H1 (cell line): ENCODE data around the gene GARIN3. TPM values are rescaled to one million over a fixed set of nuclear protein-coding genes. Genes with fewer than 3 reads are reported as not detected.
A peak's percentile ranks its signal among the peaks of the same experiment; 100 is the strongest.

Experiments used
- ASH2L ChIP-seq: fragments of 200-600, 300-600 bp; sonication (generic); IDR thresholded peaks from one replicate; pipeline ENCODE4 v1.7.1; 2017; ENCODE audit warnings: low read length
- ATF2 ChIP-seq: IDR thresholded peaks from 2 replicates; pipeline ENCODE4 v1.6.1; 2012; ENCODE audit warnings: low read length, inconsistent platforms
- CEBPB ChIP-seq: IDR thresholded peaks from 2 replicates; pipeline ENCODE4 v1.6.1; 2012; ENCODE audit warnings: low read depth, low read length
- CHD1 ChIP-seq: IDR thresholded peaks from 2 replicates; pipeline ENCODE4 v1.6.1; 2012; ENCODE audit warnings: low read depth, low read length, improper control_type of control experiment
- CHD2 ChIP-seq: IDR thresholded peaks from 2 replicates; pipeline ENCODE4 v1.6.1; 2012; ENCODE audit warnings: low read length, improper control_type of control experiment
- CREB1 ChIP-seq: IDR thresholded peaks from 2 replicates; pipeline ENCODE4 v1.6.1; 2012; ENCODE audit warnings: inconsistent platforms
- GABPA ChIP-seq: IDR thresholded peaks from 2 replicates; pipeline ENCODE4 v1.6.1; 2011; ENCODE audit warnings: mild to moderate bottlenecking, low read length, moderate library complexity, borderline replicate concordance; ENCODE audit not compliant: insufficient read depth
- GTF2F1 ChIP-seq: IDR thresholded peaks from 2 replicates; pipeline ENCODE4 v1.6.1; 2012; ENCODE audit warnings: low read depth, low read length, improper control_type of control experiment, borderline replicate concordance
- JUN ChIP-seq: IDR thresholded peaks from 2 replicates; pipeline ENCODE4 v1.6.1; 2011; ENCODE audit warnings: low read depth, mild to moderate bottlenecking, improper control_type of control experiment, low read length
- NRF1 ChIP-seq: IDR thresholded peaks from 2 replicates; pipeline ENCODE4 v1.6.1; 2011; ENCODE audit warnings: mild to moderate bottlenecking, low read depth, low read length, improper control_type of control experiment
- RAD21 ChIP-seq, 2 experiments: IDR thresholded peaks in 1 of 2; conservative IDR thresholded peaks in 1 of 2; 2 replicates each; pipeline ENCODE4 v1.6.1; 2011; ENCODE audit warnings: low read depth in 2 of 2, low read length in 2 of 2, improper control_type of control experiment in 1 of 2, inconsistent platforms in 1 of 2, mild to moderate bottlenecking in 1 of 2, moderate library complexity in 1 of 2
- SAP30 ChIP-seq: fragments of 300-600 bp; sonication (generic); IDR thresholded peaks from 2 replicates; pipeline ENCODE4 v1.7.1; 2012; ENCODE audit warnings: low read length, moderate library complexity, mild to moderate bottlenecking, inconsistent platforms; ENCODE audit not compliant: insufficient read depth, insufficient replicate concordance
- SIX5 ChIP-seq: IDR thresholded peaks from 2 replicates; pipeline ENCODE4 v1.6.1; 2011; ENCODE audit warnings: mild to moderate bottlenecking, low read depth, low read length
- SP1 ChIP-seq: IDR thresholded peaks from 2 replicates; pipeline ENCODE4 v1.6.1; 2011; ENCODE audit warnings: low read depth, low read length
- SP4 ChIP-seq: IDR thresholded peaks from 2 replicates; pipeline ENCODE4 v1.6.1; 2012; ENCODE audit warnings: low read length, inconsistent platforms
- TAF1 ChIP-seq: IDR thresholded peaks from 2 replicates; pipeline ENCODE4 v1.6.1; 2011; ENCODE audit warnings: mild to moderate bottlenecking, low read depth, low read length
- TEAD4 ChIP-seq: IDR thresholded peaks from 2 replicates; pipeline ENCODE4 v1.6.1; 2012; ENCODE audit warnings: low read depth, low read length, inconsistent platforms, mixed read lengths
- YY1 ChIP-seq: IDR thresholded peaks from 2 replicates; pipeline ENCODE4 v1.6.1; 2011; ENCODE audit warnings: low read depth, mild to moderate bottlenecking, low read length
- polyA plus RNA-seq, 7 experiments: library from polyadenylated mRNA; depleted of rRNA in 3 of 7; stranded (reverse) in 5 of 7; unstranded in 2 of 7; fragments of >200 nt in 5 of 7; fragments of 200-250 nt in 2 of 7; gene quantifications; 1 replicate in 5 of 7; 2 replicates in 1 of 7; 4 replicates in 1 of 7; pipeline versions ENCODE4 v1.2.1 to v1.2.3, GENCODE V29; 2011 to 2013; ENCODE audit warnings: missing spikeins in 2 of 7, mixed read lengths in 2 of 7
- total RNA-seq: library from RNA; stranded (reverse); fragmentation: NEBNext Ultra II Directional; extraction: Animal tissue kit (Norgen Biotek cat#: 25700); gene quantifications from 2 replicates; pipeline ENCODE4 v1.2.1, GENCODE V29; 2021
- TF ChIP-seq, protein P1 (sequence below): IDR thresholded peaks from 2 replicates; pipeline ENCODE4 v1.6.1; 2011; ENCODE audit warnings: low read depth, mild to moderate bottlenecking, low read length; ENCODE audit not compliant: insufficient read depth
- TF ChIP-seq, protein P2 (sequence below): IDR thresholded peaks from 2 replicates; pipeline ENCODE4 v1.6.1; 2012; ENCODE audit warnings: inconsistent platforms
- TF ChIP-seq, protein P3 (sequence below): IDR thresholded peaks from 2 replicates; pipeline ENCODE4 v1.6.1; 2011; ENCODE audit warnings: low read length, improper control_type of control experiment

The GARIN3 gene
- total and polyA plus RNA-seq, 2 of the 8 experiments (the other 6 are each of a cell fraction or from before 2014, with no cell fraction given) = not detected

GRCh38 chr5:157142317-157143126 lies 23.5 kb downstream of the GARIN3 start, which contains the start of gene MED7 (continued):
- TF ChIP-seq RAD21 (IDR thresholded peaks at IDR 0.05 in 1 of 2, conservative IDR thresholded peaks at IDR 0.05 in 1 of 2; ENCODE audit: low read depth in 2 of 2, low read length in 2 of 2) (no peak), CREB1 (peak; percentile 54), ATF2 (no peak), GTF2F1 (peak; percentile 72), TEAD4 (no peak), SAP30 (no peak), CHD1 (no peak), TAF1 (peak; percentile 88), CHD2 (peak; percentile 70), SP4 (no peak), GABPA (peak; percentile 85; the same call in 1 of the 2 replicates), JUN (no peak), SIX5 (no peak), ASH2L (peak; percentile 82), YY1 (0 out of 2 replicates have a peak, but pooled peaks have one; percentile 14), NRF1 (no peak), SP1 (peak; percentile 88), CEBPB (no peak)
- TF ChIP-seq, protein P1, sequence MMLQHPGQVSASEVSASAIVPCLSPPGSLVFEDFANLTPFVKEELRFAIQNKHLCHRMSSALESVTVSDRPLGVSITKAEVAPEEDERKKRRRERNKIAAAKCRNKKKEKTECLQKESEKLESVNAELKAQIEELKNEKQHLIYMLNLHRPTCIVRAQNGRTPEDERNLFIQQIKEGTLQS = no peak
- TF ChIP-seq, protein P2, sequence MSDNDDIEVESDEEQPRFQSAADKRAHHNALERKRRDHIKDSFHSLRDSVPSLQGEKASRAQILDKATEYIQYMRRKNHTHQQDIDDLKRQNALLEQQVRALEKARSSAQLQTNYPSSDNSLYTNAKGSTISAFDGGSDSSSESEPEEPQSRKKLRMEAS = no peak
- TF ChIP-seq, protein P3, sequence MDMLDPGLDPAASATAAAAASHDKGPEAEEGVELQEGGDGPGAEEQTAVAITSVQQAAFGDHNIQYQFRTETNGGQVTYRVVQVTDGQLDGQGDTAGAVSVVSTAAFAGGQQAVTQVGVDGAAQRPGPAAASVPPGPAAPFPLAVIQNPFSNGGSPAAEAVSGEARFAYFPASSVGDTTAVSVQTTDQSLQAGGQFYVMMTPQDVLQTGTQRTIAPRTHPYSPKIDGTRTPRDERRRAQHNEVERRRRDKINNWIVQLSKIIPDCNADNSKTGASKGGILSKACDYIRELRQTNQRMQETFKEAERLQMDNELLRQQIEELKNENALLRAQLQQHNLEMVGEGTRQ = no peak
